Fibroblast of lung (primary cell): Measurements from ENCODE around the gene FBN3.

Experiments
- CTCF ChIP-seq, 2 donors: IDR thresholded peaks in 1 of 2; conservative IDR thresholded peaks in 1 of 2; 1 replicate in 1 of 2; 2 replicates in 1 of 2; pipeline ENCODE4 v1.5.1; 2011 to 2012; ENCODE audit warnings: low read length in 2 of 2, control low read depth in 1 of 2, inconsistent platforms in 1 of 2, low read depth in 1 of 2, mild to moderate bottlenecking in 1 of 2
- EZH2 ChIP-seq: IDR thresholded peaks from 2 replicates; pipeline ENCODE4 v1.5.1; 2012; ENCODE audit warnings: low read length, control low read depth, mild to moderate bottlenecking; ENCODE audit errors: missing control alignments

GRCh38 chr19:8147582-8147978, 1.8 kb downstream of the FBN3 start:
- TF ChIP-seq CTCF (conservative IDR thresholded peaks at IDR 0.05 in 1 of 2, IDR thresholded peaks at IDR 0.05 in 1 of 2; ENCODE audit: low read depth in 1 of 2, low read length in 2 of 2) (no peak), EZH2 (no peak)
